Endothelial cell of umbilical vein (primary cell): Measurements from ENCODE around the gene GABBR2.

ENCODE experiments used
- EZH2 ChIP-seq: IDR thresholded peaks from 2 replicates; pipeline ENCODE4 v1.6.1; 2012; ENCODE audit warnings: borderline replicate concordance, low read depth, mild to moderate bottlenecking, moderate library complexity, low read length, inconsistent platforms; ENCODE audit not compliant: severe bottlenecking
- FOS ChIP-seq: IDR thresholded peaks from 2 replicates; pipeline ENCODE4 v1.6.1; 2011; ENCODE audit warnings: mild to moderate bottlenecking, low read length, moderate library complexity, borderline replicate concordance; ENCODE audit not compliant: insufficient read depth
- GATA2 ChIP-seq: IDR thresholded peaks from 2 replicates; pipeline ENCODE4 v1.7.0; 2011; ENCODE audit warnings: low read depth, mild to moderate bottlenecking, moderate library complexity, mixed read lengths, low read length; ENCODE audit not compliant: insufficient read length, insufficient read depth
- JUN ChIP-seq: IDR thresholded peaks from 2 replicates; pipeline ENCODE4 v1.6.1; 2011; ENCODE audit warnings: borderline replicate concordance, low read depth; ENCODE audit not compliant: insufficient read length, insufficient read depth
- MYC ChIP-seq: IDR thresholded peaks from one replicate; pipeline ENCODE4 v1.6.1; 2011; ENCODE audit warnings: mild to moderate bottlenecking, low read depth, low read length
- POLR2A ChIP-seq: IDR thresholded peaks from 2 replicates; pipeline ENCODE4 v1.6.1; 2012; ENCODE audit warnings: low read depth, mild to moderate bottlenecking, control low read depth, low read length
- POLR2AphosphoS5 ChIP-seq: IDR thresholded peaks from 2 replicates; pipeline ENCODE4 v1.6.1; 2012; ENCODE audit warnings: low read depth, mild to moderate bottlenecking, control low read depth, low read length, moderate library complexity; ENCODE audit not compliant: insufficient read depth
- TF ChIP-seq, protein P1 (sequence below), 2 donors: IDR thresholded peaks; 1 replicate in 1 of 2; 2 replicates in 1 of 2; pipeline ENCODE4 v1.5.1; 2011; ENCODE audit warnings: low read length in 2 of 2, mild to moderate bottlenecking in 2 of 2, moderate library complexity in 2 of 2, control low read depth in 1 of 2, inconsistent platforms in 1 of 2, low read depth in 1 of 2; ENCODE audit not compliant: insufficient read depth in 1 of 2; ENCODE audit errors: extremely low read depth in 1 of 2
- TF ChIP-seq, protein P2 (sequence below): IDR thresholded peaks from 2 replicates; pipeline ENCODE4 v1.6.1; 2011; ENCODE audit not compliant: insufficient read depth, insufficient read length

DNA sequence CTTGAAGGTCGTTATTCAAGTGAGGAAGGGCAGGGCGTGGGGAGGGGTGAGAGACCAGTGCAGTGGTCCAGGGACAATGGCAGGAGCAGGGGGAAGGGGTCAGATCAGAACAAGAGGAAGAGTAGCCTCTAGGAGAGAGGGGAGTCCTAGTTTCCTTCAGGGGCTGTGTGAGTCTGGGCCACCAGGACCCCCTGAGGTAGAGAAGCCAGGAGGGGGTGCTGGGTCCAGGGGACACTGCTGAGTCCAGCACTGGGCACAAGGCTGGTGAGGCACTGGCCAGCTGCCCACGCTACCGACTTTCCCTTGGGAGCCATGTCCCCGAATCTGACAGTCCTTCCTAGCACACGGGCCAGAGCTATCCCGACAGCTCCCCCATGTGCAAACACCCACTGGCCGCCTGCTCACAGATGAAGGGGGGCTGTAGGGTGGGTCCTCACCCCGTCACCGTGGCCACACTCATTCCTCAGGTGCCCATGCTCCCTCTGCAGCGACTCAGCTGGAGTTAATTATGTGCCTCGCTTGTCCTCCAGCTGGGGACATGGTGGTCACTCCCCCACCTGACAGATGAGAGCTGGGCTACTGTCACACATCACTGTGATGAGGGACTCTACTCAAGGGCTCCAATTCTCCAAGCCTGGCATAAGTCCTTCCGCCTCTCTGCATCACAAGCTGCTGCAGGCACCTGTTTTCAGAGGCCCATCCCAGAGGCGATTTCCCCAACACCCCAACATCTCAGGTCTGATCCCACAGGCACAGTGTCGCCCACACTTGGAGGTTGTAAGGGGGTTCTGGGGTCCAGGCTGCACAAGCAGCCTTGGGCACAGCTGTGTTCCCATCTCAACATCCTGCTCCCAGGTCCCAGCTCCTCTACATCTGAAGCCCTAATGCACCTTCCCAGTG, 115.1 kb downstream of the GABBR2 start:
- TF ChIP-seq POLR2AphosphoS5 (no peak), POLR2A (no peak), FOS (no peak), MYC (no peak), JUN (no peak), EZH2 (no peak), GATA2 (no peak)
- TF ChIP-seq, protein P1, sequence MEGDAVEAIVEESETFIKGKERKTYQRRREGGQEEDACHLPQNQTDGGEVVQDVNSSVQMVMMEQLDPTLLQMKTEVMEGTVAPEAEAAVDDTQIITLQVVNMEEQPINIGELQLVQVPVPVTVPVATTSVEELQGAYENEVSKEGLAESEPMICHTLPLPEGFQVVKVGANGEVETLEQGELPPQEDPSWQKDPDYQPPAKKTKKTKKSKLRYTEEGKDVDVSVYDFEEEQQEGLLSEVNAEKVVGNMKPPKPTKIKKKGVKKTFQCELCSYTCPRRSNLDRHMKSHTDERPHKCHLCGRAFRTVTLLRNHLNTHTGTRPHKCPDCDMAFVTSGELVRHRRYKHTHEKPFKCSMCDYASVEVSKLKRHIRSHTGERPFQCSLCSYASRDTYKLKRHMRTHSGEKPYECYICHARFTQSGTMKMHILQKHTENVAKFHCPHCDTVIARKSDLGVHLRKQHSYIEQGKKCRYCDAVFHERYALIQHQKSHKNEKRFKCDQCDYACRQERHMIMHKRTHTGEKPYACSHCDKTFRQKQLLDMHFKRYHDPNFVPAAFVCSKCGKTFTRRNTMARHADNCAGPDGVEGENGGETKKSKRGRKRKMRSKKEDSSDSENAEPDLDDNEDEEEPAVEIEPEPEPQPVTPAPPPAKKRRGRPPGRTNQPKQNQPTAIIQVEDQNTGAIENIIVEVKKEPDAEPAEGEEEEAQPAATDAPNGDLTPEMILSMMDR (IDR thresholded peaks at IDR 0.05; ENCODE audit: extremely low read depth in 1 of 2, insufficient read depth in 1 of 2, low read depth in 1 of 2, low read length in 2 of 2) = no peak
- TF ChIP-seq, protein P2, sequence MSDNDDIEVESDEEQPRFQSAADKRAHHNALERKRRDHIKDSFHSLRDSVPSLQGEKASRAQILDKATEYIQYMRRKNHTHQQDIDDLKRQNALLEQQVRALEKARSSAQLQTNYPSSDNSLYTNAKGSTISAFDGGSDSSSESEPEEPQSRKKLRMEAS = no peak
